T-helper 1 cell treated with Interleukin-12 subunit alpha and Interleukin-12 subunit beta and Interleukin-4 antibody, amounts not matched to agents 30 ng/mL and 1 ng/mL, for 36 hours (primary cell): ENCODE results near the gene RAB3GAP1. TPM values are rescaled to one million over a fixed set of nuclear protein-coding genes. Genes with fewer than 3 reads are reported as not detected.
"Not testable (repeated sequence)": the region's sequence is repeated elsewhere in the genome, so short reads cannot be mapped to it uniquely, and the experiment has no call there.

Experiments used
- intact Hi-C: fragments of 100-400 bp; cut with micrococcal nuclease; formaldehyde crosslinking; loops from one replicate; pipeline ENCODE4 v1.15.1; 2024
- total RNA-seq: library from RNA; stranded (reverse); gene quantifications from 2 replicates; pipeline ENCODE4 v1.2.3, GENCODE V29; 2022

RAB3GAP1 gene
- 20.8 and 27.1 TPM in 2 replicates for total RNA-seq

DNA sequence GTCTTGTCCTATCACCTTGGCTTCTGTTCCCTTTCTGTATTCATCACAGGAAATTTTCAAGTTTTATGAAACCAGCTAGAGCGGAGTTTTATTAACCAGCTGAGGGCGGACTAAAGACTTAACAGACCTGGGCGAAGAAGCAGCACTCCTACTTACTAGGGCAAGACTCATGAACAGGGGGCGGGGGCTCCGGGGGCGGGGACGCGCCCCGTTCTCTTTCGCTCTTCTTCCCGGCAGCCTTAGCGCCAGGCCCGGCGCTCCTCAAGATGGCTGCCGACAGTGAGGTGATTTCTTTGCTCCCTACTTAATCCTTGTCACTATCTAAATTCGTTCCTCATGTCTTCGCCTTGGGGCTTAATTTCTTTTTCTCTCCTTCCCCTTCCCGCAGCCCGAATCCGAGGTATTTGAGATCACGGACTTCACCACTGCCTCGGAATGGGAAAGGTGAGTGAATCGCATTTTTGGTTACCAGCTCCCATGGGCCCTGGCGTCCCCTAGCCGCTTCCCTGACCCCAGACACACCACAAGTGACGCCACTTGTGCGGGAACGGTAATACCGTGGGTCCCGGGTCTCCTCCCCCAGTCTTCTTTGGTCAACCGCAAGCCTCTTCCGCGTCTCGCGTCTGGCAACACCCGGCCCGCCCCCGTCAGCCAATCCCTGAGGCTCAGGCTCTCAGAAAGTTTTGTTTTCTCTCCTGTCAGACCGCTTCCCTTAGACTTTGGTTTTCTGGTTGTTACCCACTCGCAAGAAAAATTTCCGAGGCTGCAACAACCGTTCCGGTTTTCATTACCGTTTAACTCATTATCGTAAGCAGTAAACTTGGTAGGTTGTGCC is at the start of gene RAB3GAP1:
Gene RAB3GAP1 (plus strand): TSS at position 251 of the 835 bp plus-strand sequence. CDS start 16 bp downstream, at position 267.
- intact Hi-C loops, result loop anchor here (1.0 to 5.0 kb wide), 19 partner anchors 47 to 1371 kb away; partner anchors contain the start of genes CCNT2, CXCR4, MCM6 and R3HDM1

DNA sequence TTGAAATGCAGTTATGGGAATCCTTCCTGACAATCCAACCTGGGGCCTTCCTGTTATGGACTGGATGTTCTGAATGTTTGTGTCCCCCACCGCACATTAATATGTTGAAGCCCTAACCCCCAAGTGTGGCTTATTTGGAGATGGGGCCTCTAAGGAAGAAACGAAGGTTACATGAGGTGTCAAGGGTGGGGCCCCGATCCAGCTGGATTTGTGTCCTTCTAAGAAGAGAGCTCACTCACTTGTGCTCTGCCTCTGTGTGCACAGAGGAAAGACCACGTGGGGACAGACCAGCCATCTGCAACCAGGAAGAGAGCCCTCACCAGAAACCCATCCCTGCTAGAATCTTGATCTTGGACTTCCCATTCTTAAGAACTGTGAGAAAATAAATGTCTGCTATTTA is 49.3 kb upstream of the RAB3GAP1 start:
- intact Hi-C loops, result no loop called here

DNA sequence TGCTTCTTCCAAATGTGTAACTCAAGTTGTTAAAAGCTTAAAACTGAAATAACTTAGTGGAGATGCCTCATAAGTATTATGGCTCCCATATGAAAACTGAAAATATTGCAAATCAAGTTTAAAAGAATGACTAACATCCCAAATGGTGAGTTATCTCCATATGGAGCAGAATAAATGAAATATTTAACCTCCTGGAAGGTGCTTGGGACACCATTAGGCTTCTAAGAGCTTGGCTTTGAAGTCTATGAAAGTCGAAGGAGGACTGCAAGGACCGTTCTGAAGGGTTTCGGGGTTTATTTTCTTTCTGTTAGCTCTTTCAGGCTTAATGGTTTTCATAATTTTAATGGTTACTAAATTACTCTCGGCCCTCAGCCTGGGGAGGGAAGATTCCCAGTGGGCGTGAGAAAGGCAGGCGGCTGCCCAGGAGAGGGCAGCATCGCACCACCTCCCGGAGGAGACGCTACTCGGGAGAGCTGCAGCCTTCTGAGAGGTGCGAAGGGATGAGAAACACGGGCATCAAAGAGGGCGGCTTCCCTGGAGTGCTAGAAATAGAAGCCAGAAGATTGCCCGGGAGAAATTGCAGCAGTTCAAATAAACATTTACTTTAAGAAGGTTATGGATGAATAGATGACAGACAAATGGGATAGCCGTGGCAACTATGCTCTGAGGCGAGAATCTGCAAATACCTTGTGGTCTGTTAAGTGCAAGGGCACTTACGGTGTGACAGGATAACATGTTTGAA is 47.9 kb upstream of the RAB3GAP1 start:
- intact Hi-C loops, result loop anchor here (1.0 to 2.0 kb wide), 7 partner anchors 49 to 793 kb away; partner anchors contain the start of genes R3HDM1, RAB3GAP1 and ZRANB3

DNA sequence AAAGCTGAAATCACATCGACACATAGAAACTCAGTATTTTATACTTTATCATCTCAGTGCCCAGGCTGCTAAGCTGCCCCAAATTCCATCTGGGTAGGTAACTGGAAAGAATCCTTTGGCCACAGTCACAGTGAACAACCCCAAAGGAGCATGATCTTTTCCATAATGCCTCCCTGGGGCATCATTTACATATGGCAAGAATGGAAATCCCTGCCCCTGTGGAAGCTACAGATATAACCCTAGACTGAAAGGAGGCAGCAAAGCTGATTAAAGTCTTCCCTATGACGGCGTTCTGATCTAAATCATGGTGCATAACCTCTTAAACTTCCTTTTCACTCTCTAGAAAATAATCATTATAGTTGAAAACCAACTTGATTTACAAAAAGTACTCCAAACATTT is 46.3 kb upstream of the RAB3GAP1 start:
- intact Hi-C loops, result loop anchor here (2.0 kb wide), 1 partner anchor 47 kb away; the partner anchor contains the start of gene RAB3GAP1

DNA sequence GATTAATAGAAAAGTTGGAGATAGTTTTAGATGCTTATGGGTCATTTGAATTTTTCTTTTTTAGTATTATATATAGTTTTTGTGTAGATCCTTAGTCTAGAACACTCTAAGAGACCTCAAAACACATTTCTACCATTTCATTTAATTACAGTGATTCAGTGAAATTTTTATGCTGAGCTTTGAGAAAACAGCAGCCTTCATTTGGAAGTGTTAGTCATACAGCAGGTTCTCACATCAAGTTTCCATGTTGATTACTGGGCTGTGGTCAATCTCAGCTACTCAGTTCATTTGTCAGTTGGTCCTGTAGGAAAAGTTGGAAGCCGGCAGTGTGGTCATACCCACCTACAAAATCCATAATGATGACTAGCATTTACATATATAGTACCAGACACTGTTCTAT is 42.8 kb upstream of the RAB3GAP1 start:
- intact Hi-C loops, result no loop called here

DNA sequence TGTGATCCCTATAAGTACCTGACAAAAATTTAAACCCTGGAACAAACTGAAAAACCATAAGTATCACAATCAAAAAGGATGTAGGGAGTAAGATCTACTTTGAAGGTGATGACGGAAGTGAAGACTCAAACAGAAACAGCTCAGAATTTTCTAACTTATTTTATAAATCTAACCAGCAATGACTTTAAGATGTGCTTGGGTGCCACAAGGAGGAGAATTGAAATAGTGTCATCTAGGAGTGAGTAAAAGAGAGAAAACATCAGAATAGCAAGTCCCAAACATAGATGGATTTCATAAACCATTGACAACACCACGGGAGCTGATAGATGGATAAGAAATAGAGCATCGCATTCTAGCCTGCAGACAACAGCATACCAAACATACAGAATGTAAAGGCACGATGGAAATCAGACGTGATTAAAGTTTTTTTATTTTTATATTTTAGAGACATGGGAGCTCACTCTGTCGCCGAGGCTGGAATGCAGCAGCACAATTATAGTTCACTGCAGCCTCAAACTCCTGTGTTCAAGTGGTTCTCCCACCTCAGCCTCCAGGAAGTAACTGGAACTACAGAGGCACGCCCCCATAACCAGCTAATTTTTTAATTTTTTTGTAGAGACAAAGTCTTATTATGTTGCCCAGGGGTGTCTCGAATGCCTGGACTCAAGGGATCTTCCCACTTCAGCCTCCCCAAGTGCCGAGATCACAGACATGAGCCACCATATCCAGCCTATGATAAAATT is 41.7 kb upstream of the RAB3GAP1 start:
- intact Hi-C loops, result no loop called here

DNA sequence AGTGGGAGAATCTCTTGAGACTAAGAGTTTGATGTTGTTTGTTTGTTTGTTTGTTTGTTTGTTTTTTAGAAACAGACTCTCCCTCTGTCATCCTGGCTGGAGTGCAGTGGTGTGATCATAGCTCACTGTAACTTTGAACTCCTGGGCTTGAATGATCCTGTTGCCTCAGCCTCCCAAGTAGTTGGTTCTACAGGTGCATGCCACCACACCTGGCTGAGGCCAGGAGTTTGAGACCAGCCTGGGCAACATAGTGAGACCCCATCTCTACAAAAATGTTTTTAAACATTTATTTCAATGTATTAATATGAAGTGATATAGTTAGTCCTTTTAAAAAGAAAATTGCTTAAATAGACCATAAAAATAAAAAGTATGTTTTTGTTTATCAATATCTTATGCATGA is 40.5 kb upstream of the RAB3GAP1 start:
- intact Hi-C loops, result no loop called here

DNA sequence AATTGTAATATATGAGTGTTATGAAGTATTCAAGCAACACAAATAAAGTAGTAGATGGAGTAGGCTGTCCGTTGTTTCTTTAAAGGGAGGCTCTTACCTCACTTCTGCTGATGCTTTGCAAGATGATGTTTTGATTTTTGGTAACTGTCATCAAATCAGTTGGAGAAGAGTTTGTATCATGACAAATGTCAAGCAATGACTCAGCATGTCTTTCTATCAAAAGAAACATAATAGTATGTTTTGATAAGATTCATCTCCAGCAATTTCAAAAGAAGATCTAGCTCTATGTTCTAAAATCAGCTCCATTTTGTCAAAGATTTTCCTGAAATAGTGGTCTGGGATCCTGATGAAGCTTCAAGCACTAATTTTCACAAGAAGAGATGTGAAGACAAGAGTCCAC is 30.5 kb upstream of the RAB3GAP1 start:
- intact Hi-C loops, result no loop called here

DNA sequence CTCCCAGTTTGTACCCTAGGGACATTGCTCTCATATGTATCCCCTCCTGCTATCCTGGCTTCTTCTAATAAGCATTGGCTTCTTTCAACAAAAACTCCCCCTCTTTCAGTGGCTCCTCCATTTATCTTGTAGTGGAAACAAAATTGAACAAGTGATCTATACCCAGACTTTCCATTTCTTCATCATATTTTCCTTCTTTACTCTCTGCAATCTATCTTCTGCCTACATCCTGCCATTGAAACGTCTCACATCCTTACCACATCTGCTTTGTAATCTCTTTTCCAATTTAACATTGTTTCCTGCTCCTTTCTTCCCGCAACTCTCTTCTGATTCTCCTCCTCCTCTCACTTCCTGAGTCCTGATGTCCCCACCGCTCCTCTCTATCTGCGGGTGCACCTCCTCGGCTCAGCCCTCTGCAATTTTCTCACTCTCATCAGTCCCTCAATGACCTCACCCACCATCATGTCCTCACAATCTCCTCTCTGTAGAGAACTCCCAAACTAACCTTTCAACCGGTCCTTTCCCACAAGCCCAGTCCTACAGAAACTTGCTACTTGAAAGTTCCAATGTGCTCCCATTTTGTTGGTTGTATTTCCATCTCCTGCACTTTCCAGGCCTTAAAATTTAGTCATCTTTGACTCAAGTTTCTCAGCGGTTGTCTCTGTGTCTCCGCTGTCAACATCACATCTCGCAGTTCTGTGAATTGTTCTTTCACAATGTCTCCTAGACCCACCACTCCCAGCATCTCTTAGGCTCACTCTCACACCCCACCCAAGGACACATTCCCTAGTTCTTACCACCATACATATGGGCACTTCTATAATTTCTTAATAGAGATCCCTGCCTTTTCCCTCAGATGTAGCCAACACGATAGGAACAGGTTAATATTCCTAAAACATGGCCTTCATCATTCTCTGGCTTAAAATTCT is 28.9 kb upstream of the RAB3GAP1 start:
- intact Hi-C loops, result no loop called here

DNA sequence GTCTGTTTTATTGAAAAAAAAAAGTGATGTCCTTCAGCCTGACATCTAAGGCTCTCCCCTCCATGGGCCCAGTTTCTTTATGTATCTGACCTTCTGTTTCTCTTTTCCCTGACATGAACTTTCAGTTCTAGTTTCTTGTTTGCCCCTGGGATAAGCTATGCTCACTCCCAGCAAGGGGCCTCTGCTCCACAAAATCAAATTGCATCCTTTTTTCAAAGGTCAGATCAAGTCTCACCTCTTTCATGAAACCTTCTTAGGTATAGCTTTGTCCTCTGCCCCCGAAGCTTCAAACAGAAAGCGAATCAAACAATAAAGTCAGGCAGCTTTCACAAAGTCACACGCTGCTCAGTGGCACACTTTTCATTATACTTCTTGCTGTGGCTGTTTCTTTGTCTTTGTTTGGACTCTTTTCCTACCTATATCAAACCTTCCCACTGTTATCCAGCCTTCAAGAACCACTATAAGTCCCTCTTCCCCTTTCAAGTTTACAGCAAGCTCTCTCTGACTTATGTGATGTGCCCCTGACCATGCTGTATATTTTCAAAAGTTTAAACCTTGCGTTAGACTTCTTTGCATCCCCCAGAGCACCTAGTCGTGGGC is 28.1 kb upstream of the RAB3GAP1 start:
- intact Hi-C loops, result no loop called here

DNA sequence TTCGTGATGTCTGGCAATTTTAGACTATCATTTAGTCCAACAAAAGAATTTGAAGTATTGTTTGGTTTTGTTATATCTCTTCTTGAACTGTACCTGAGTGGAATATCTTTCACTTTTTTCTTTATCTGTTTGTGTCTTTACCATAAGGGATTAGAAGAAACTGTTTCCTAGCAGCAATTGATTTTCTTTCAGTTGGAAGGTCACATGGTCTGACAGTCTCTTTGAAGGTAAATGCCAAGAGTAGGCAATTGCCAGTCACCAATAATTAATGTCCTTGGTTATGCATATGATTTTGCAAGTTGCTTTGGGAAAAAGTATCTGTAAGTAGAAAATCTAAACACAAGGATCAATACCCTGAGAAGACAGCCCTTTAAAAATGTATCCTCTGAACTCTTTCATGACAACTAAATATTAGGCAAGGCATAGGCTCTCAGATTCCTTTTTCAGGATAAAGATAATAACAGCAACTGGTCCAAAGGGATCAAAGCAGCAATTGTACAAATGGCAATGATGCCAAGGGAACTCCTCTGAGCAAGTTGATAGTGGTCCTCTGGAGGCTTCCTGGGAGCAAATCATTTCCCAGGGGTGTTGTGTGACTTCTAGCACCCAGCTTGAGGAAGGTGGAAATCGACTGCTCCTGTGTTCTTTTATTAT is 22.5 kb upstream of the RAB3GAP1 start:
- intact Hi-C loops, result no loop called here

DNA sequence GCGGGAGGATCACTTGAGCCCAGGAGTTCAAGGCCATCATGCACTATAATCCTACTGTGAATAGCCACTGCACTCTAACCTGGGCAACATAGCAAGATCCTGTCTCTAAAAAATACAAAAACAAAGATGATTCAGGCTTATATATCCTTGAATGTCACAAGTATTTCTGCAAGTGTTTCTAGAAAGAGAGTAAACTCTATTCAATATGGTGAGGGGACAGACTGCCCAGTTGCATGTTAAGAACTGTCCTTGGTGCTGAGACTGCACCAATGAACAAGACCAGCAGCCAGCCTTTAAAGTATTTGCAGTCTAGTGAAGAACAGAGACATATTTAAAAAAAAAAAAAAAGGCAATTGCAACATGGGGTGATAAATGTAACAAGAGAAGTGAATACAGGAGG is 21.3 kb upstream of the RAB3GAP1 start:
- intact Hi-C loops, result no loop called here

DNA sequence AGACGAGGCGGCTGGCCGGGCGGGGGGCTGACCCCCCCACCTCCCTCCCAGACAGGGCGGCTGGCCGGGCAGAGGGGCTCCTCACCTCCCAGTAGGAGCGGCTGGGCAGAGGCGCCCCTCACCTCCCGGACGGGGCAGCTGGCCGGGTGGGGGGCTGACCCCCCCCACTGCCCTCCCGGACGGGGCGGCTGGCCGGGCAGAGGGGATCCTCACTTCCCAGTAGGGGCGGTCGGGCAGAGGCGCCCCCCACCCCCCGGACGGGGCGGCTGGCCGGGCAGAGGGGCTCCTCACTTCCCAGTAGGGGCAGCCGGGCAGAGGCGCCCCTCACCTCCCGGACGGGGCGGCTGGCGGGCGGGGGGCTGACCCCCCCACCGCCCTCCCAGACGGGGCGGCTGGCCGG is 18.9 kb upstream of the RAB3GAP1 start:
- intact Hi-C loops, result not testable (repeated sequence)

DNA sequence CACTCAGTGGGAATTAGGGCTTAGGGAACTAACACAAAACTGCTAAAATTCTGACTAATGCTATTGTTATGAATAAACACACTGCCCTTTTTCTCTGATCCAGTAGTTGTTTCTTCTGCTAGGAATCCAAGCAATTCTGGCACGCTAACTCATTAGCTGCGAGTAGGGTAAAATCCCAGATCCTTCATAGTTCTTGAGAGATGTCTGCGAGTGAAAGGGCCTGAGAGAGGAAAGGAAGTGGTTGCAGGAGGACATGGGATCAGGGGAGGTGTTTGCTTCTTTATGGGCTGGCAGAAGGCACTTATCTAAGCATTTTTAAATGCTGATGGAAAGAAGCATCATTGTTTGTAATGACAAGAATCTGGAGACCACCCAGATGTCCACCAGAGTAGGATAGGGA is 14.3 kb upstream of the RAB3GAP1 start:
- intact Hi-C loops, result no loop called here

DNA sequence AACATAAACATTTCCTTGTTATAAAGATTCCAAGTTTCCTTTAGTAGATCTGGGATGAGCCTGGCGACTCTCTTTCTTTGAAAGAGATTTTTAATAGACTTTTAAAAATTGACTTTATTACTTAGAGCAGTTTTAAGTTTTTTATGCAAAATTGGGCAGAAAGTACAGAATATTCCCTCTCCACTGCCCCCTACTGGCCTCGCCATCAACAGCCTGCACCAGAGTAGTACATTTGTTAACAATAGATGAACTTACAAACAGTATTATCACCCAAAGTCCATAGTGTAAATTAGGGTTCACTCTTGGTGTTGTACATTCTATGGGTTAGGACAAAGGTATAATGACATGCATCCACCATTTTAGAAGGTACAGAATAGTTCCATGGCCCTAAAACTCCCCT is 8.7 kb upstream of the RAB3GAP1 start:
- intact Hi-C loops, result no loop called here

DNA sequence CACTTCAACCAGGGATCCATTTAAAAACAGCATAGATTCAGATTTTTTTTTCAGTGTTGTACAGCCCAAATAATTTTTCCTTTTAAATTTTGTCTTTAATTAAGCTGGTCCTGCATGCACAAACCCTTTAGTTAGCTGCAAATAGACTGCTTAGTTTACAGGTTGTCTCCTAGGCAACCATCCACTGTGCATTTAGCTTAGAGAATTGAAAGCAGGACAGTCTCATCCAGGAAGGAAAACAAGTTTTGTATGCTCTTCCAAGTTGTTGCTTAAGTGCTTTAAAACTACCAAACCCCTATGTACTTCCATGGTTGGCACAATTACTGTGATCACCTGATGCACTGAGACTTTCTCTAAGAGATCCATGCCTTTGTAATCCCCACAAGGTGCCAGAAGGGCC is 4.8 kb upstream of the RAB3GAP1 start, which contains the start of gene MAP3K19:
Gene MAP3K19 (minus strand): TSS at position 148 of the 400 bp plus-strand sequence. CDS start 22,800 bp downstream, outside the sequence.
- intact Hi-C loops, result no loop called here

DNA sequence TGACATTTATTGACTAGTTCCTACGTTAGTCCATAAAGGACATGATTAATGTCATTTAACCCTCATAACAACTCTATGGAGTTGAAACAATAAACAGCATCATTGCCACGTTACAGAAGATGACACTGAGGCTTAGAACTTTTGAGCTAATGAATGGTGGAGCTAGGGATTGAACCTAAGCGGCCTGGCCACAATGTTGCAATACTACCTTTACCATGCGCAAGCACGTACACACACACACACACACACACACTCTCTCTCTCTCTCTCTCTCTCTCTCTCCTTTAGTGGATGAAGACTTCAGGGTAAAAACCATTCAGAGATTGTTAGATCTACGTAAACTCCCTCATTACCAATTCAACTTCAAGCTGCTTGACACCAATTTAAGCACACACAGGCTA is 4.0 kb upstream of the RAB3GAP1 start:
- intact Hi-C loops, result no loop called here

DNA sequence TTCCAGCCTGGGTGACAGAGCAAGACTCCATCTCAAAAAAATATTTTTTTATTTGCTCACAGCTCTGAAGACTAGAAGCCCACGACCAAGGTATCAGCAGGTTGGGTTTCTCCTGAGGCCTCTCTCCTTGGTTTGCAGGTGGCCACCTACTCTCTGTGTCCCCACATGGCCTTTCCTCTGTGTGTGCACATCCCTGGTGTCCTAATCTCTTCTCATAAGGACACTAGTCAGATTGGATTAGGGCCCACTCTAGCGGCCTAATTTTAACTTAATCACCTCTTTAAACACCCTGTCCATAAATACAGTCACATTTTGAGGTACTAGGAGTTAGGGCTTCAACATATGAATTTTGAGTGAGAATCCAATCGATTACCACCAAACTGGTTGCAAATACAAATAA is 2.0 kb upstream of the RAB3GAP1 start:
- intact Hi-C loops, result loop anchor here (5.0 kb wide), 3 partner anchors 122 to 1067 kb away; partner anchors contain the start of gene CXCR4

DNA sequence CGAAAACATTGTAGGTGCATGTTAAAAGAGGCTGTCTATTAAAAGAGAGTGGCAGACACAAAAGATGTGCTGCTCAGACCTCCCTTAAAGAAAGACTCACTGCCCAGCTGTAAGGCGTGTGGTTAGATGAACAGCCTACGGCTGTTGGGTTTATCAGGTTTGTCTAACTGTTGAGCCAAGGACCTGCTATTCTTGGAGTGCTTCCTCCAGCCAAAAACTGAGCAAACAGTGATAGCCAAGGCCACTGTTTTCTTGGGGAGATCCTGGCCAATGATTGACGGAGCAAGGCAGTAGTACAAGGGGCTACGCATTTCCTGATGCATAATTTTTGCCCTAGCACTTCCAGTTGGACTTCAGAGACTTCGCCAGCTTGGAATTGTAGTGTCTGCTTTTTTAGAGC is 1.4 kb upstream of the RAB3GAP1 start:
- intact Hi-C loops, result loop anchor here (5.0 kb wide), 3 partner anchors 122 to 1067 kb away; partner anchors contain the start of gene CXCR4
